NCI-H2196 (cell line): Measurements from ENCODE around the gene PLAC8L1.

Experiments
- DNase-seq: peaks from one replicate; lab custom pipeline; 2025; ENCODE audit not compliant: unreplicated experiment; lab: John Stamatoyannopoulos, UW

Gene PLAC8L1

GRCh38 chr5:146081556-146081955 is 23.8 kb downstream of the PLAC8L1 start:
- DNase-seq, result no peak

GRCh38 chr5:146079695-146080373 is 25.5 kb downstream of the PLAC8L1 start:
- DNase-seq, result no peak

GRCh38 chr5:146078566-146078965 is 26.8 kb downstream of the PLAC8L1 start:
- no peak for DNase-seq

GRCh38 chr5:146076455-146076854 is 28.9 kb downstream of the PLAC8L1 start:
- no peak for DNase-seq

DNA sequence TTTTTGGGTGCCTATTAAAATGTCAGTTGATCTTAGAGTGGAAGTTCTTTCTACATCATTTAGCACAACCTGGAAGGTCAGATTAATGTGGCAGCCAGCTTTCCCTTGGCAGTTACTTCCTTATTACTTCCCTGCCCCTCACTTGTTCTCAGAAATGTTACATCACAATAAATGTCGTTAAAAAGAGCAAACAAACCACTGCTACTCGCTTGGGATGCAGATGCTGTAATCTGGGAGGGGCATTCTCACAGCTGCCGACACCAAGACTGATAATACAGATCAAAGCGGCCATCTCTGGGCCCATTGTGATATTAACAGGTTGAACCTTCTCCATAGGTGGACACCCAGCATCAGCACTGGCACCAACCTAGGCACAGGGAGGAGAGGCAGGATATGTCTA is 29.3 kb downstream of the PLAC8L1 start:
- no peak for DNase-seq

DNA sequence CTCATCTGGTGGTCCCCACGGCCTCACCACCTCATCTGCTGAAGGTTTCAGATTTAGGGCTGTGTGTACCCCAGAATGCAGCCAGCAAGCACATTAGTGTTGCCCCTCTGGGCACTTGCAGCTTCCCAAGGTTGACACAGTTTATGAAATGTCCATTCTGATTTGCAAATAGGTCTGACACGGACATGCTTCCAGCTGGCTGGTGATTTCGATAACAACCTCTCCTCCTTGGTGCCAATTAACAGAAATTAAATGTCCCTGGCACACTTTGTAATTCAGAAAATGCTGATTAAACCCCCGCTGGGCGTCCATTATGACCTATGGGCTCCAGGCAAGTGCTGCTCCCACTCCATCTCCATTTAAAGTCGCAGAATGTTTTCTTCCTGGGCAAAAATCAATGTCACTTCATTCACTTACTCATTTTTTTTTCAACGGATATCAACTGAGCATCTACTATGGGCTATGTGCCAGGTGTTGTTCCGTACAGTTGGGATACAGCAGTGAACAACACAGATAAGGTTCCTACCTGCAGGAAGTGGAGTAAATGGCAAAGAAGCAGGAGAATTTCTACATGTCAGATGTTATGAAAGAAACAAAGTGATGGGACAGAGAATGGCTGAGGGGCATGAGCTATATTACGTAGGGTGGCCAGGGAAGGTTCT is 32.0 kb downstream of the PLAC8L1 start:
- DNase-seq, result no peak

GRCh38 chr5:146072595-146072994 is 32.8 kb downstream of the PLAC8L1 start:
- no peak for DNase-seq

DNA sequence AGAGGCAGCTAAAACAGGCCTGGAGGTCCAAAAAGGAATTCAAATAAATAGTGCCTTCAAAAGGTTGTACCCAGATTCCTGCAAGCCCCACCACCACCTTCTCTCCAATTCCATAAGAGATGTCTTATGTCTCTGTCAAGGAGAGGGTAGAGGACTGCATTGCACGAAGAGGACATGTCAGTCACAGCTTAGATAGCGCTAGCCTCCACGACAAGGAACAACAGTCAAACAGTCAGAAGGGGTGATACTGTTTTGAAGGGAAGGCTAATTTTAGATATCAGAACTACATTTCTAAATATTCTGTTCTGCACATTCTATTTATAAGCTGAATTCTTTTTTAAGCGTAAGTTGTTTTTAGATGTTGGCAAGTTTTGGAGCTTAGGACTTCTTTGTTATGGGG is 34.2 kb downstream of the PLAC8L1 start:
- DNase-seq, result no peak

GRCh38 chr5:146070746-146071145 is 34.6 kb downstream of the PLAC8L1 start:
- no peak for DNase-seq

GRCh38 chr5:146069780-146070099 is 35.6 kb downstream of the PLAC8L1 start:
- DNase-seq, result no peak

DNA sequence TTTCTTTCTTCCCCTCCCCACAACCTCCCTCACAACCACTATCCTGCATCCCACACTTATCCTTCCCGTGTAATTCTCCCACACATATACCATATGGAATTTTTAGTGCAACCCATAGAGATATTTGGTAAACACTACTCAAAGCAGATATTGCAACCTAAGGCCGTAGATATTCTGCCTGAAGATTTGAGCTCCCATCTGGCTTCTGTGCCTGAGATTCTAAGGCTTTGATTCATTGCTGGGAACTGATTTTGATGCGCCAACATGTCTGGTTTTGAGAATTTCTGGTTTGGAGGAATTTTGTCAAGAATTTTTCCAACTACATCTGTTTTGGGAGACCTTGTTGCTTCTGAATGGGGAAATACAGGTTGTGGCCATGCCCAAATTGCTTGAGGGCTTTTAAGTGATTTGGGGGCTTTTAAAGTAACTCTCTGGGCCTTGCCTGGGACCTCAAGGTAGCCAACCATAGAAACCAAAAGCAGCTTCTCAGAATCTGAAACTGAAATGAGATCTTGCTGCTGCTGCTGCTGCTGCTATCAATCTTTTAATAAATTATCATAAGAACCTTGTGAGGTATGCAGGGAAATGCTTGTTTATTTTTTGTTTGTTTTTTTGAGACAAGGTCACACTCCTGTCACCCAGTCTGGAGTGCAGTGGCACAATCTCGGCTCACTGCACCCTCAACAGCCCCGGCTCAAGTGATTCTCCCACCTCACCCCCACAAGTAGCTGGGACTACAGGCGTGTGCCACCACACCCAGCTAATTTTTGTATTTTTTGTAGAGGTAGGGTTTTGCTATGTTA is 36.2 kb downstream of the PLAC8L1 start:
- DNase-seq, result no peak

GRCh38 chr5:146068206-146068605 is 37.2 kb downstream of the PLAC8L1 start:
- DNase-seq, result no peak

- no peak for DNase-seq
These were observed 38.4 kb downstream of the PLAC8L1 start for GRCh38 chr5:146066968-146067367.

DNA sequence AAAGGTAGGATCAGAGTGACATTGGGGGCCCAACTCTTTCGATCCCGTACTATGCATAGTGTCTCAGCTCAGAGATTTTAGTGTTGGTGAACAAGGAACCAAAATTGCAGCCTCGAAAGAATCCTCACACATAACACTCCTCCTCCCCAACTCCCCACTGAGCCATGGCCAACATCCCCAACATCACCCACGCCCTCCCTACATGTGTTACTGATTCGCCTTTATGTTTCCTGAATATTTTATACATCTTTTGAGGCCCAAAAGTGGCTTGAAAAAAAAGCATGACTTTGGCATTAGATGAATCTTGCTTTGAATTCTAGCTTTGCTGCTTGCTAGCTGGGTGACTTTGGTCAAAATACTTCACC is 45.2 kb downstream of the PLAC8L1 start:
- DNase-seq, result no peak

DNA sequence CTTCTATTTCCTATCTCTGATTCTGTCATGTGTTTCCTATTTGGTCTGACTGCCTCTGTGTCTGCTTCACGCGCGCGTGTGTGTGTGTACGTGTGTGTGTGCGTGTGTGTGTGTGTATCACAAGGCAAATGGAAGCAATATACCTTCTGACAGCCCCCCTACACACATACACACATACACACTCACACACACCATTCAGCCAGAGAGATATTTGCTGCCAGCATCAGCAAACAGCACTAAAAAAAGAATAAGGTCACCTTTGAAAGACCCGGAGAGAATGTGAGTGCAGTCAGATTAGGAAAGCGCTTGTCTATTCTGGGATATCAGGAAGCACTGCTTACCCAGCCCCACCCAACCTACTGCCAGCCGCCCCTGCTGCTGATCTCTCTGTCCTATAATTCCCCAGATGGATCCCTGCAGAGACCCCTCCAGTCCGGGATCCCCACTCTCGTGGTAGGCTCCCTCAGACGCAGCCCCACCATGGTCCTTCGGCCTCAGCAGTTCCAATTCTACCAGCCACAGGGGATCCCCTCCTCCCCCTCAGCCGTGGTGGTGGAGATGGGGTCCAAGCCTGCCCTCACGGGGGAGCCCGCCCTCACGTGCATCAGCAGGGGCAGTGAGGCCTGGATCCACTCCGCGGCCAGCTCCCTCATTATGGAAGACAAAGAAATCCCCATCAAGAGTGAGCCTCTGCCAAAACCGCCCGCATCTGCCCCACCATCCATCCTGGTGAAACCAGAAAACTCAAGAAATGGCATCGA is 45.7 kb downstream of the PLAC8L1 start:
- no peak for DNase-seq

GRCh38 chr5:146055432-146055831 is 49.9 kb downstream of the PLAC8L1 start:
- DNase-seq, result no peak

- DNase-seq, result no peak
These were observed 52.6 kb downstream of the PLAC8L1 start for GRCh38 chr5:146052780-146053179.

GRCh38 chr5:146051678-146052077 is 53.7 kb downstream of the PLAC8L1 start:
- DNase-seq, result no peak

DNA sequence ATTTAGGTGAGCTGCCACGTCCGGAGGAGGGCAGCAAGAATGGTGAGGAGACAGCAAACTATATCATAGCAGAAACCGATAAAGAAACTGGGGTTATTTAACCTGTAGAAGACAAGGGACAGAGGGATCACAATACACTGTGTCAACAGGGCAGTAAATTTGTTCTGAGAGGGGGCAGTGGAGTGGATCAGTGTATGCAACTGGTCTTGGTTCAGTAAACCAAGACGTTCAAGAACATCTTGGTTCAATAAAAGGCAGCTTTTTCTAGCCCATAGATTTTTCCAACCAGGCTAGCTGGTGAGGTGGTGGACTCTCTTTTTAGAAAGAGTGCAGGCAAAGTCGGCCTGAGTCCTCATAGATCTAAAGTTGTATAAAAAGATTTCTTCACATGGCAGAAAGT is 55.3 kb downstream of the PLAC8L1 start:
- no peak for DNase-seq

- DNase-seq, result no peak
These were observed 55.7 kb downstream of the PLAC8L1 start for GRCh38 chr5:146049704-146050026.

GRCh38 chr5:146048994-146049703 is 56.2 kb downstream of the PLAC8L1 start:
- DNase-seq, result peak; percentile 41
